GM13976 (cell line): ENCODE measurements around the gene RRAD.
"Not testable (repeated sequence)": the region's sequence is repeated elsewhere in the genome, so short reads cannot be mapped to it uniquely, and the experiment has no call there.

Experiments
- DNase-seq: peaks from one replicate; pipeline ENCODE4 v3.0.0; 2012; ENCODE audit warnings: low spot score
- in situ Hi-C: fragments of 300-500 bp; cut with MboI; formaldehyde crosslinking; loops from one replicate; pipeline ENCODE4 v1.12.0; 2022; ENCODE audit warnings: low sequenced_read_pairs, mixed read lengths, inconsistent platforms; ENCODE audit not compliant: unreplicated experiment
- TF ChIP-seq, protein P1 (sequence below): IDR thresholded peaks from 2 replicates; pipeline ENCODE4 v1.5.1; 2012; ENCODE audit warnings: borderline replicate concordance, mild to moderate bottlenecking; ENCODE audit not compliant: insufficient read depth; ENCODE audit errors: extremely low read depth, missing control alignments, control extremely low read depth

The RRAD gene

DNA sequence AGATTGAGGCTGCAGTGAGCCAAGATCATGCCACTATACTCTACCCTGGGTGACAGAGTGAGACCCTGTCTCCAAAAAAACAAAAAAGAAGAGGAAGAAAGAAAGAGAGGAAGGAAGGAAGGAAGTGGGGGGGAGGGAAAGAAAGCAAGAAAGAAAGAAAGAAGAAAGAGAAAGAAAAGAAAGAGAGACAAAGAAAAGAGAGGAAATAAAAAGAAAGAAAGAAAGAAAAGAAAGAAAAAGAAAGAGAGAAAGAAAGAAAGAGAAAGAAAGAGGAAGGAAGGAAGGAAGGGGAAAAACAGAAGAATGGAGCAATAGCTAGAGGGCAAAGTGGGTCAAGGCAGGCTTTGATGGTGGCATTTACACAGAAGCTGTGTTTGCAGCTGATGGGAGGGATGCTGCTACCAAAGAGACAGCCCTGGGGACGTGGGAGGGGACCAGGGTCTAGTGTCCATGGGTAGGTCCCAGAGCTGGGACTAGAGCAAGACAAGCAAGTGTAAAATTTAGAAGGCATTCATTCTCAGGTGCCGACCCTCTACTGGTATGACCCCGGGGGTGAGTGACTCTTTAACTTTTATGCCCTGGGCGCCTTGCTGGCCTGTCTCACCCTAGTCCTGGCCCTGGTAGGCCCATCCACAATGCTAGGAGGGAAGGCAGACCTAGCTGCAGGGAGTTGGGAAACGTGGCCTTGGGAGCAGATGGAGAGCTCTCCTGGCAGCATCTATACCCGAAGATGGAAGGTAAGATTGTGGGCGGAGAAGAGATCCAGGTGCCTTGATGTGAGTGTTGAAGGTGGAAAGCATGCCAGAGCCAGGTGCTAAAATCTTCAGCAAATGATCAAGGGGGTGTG is 33.7 kb upstream of the RRAD start:
- DNase-seq = no peak
- in situ Hi-C loops = loop anchor here (25.0 kb wide), 2 partner anchors 203 to 453 kb away; partner anchors contain the start of genes B3GNT9, FBXL8, HSF4 and NOL3
- TF ChIP-seq, protein P1, sequence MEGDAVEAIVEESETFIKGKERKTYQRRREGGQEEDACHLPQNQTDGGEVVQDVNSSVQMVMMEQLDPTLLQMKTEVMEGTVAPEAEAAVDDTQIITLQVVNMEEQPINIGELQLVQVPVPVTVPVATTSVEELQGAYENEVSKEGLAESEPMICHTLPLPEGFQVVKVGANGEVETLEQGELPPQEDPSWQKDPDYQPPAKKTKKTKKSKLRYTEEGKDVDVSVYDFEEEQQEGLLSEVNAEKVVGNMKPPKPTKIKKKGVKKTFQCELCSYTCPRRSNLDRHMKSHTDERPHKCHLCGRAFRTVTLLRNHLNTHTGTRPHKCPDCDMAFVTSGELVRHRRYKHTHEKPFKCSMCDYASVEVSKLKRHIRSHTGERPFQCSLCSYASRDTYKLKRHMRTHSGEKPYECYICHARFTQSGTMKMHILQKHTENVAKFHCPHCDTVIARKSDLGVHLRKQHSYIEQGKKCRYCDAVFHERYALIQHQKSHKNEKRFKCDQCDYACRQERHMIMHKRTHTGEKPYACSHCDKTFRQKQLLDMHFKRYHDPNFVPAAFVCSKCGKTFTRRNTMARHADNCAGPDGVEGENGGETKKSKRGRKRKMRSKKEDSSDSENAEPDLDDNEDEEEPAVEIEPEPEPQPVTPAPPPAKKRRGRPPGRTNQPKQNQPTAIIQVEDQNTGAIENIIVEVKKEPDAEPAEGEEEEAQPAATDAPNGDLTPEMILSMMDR = no peak

DNA sequence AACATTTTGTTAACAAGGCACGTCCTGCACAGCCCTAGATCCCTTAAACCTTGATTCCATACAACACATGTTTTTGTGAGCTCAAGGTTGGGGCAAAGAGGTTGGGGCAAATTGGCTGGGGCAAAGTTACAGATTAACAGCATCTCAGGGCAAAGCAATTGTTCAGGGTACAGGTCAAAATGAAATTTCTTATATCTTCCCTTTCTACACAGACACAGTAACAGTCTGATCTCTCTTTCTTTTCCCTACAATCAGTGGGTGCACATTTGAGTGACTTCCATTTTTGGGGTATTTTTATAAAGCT is 30.8 kb upstream of the RRAD start:
- in situ Hi-C loops = loop anchor here (25.0 kb wide), 2 partner anchors 206 to 456 kb away; partner anchors contain the start of genes B3GNT9, FBXL8, HSF4 and NOL3
- not testable (repeated sequence) for DNase-seq

DNA sequence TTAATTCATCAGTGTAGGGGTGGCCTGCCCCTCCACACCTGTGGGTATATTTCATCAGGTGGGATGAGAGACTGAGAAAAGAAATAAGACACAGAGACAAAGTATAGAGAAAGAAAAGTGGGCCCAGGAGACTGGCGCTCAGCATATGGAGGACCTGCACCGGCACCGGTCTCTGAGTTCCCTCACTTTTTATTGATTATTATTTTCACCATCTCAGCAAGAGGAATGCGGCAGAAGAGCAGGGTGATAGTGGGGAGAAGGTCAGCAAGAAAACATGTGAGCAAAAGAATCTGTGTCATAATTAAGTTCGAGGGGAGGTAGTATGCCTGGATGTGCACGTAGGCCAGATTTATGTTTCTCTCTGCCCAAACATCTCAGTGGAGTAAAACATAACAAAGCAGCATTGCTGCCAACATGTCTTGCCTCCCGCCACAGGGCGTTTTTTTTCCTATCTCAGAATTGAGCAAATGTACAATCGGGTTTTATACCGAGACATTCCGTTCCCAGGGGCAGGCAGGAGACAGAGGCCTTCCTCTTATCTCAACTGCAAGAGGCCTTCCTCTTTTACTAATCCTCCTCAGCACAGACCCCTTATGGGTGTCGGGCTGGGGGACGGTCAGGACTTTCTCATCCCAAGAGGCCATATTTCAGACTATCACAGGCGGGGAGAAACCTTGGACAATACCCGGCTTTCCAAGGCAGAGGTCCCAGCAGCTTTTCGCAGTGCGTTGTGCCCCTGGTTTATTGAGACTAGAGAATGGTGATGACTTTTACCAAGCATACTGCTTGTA is 30.2 kb upstream of the RRAD start:
- DNase-seq = not testable (repeated sequence)
- in situ Hi-C loops = loop anchor here (25.0 kb wide), 2 partner anchors 207 to 457 kb away; partner anchors contain the start of genes B3GNT9, FBXL8, HSF4 and NOL3

DNA sequence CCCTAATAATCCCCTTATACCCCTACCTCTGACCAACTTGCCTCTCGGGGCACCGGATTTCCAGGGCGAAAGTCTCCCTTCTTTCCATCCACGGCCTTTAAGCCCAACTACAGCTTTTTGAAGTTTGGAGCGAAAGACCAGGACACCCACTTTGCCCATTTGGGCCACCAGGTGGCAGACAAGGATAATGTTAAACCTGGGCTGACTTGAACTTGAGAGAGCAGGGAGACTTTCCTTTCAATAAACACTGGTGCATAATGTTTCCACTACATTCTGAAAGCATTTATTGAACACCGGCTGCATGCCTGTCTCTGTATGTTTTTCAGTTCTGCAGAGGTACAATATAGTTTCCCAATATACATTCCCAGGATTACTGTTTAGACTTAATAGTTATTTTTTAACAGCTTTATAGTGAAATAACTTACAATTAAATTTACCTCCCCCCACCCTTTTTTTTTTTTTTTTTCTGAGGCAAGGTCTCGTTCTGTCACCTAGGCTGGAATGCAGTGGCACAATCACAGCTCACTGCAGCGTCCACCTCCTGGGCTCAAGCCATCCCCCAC is 28.8 kb upstream of the RRAD start:
- in situ Hi-C loops = loop anchor here (25.0 kb wide), 2 partner anchors 208 to 458 kb away; partner anchors contain the start of genes B3GNT9, FBXL8, HSF4 and NOL3
- DNase-seq = peak; percentile 76
- TF ChIP-seq, protein P1 = peak; percentile 87

DNA sequence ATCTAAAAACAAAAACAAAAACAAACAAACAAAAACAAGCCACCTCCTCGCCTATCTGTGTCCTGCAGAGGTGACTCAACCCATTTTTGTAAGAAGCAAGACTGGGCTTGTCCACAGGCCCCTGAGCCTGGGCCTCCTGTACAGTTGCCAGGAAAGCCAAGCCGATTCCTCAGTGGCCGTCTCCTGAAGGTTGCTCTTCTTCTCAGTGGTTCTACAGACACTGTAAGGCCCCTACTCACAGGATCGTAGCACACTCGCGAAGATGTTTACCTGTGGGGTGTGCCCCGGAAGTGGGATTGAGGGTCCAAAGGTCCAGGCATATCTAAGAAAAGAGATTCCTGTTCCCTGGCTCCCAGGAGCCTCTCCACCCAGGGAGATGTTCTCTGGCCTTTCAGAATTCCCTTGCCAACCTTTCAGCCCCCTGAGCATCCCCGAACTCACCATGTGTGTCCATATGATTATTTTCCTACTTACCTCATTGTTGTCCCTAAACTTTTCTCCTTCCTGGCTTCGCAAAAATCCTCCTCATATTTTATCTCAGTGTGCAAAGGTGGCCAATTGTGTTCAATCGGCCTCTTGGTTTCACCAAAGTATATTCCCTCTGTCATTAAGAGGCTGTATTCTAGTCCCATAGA is 28.2 kb upstream of the RRAD start:
- in situ Hi-C loops = loop anchor here (25.0 kb wide), 2 partner anchors 209 to 459 kb away; partner anchors contain the start of genes B3GNT9, FBXL8, HSF4 and NOL3
- TF ChIP-seq, protein P1 = no peak
- no peak for DNase-seq

DNA sequence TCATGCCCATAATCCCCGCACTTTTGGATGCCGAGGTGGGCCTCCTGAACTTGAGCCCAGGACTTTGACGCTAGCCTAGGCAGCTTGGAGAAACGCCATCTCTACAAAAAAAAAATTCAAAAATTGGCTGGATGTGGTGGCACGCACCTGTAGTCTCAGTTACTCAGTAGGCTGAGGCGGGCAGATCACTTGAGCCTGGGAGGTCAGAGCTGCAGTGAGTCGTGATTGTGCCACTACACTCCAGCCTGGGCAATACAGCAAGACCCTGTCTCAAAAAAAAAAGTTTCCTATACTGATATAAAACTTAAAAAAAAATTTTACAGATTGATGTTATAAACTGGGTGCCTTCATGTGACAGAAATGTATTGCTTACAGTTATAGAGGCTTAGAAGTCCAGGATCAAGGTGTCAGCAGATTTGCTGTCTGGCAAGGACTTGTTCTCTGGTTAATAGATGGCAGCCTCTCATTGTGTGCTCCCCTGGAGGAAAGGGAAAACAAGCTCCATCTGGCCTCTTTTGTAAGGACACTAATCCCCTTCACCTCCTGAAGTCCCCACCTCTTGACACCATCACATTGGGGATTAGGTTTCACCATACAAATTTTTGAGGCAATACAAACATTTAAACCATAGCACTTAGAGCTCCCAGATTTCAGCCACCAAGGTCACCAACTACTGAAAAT is 27.2 kb upstream of the RRAD start:
- in situ Hi-C loops = loop anchor here (25.0 kb wide), 2 partner anchors 210 to 460 kb away; partner anchors contain the start of genes B3GNT9, FBXL8, HSF4 and NOL3
- TF ChIP-seq, protein P1 = no peak
- DNase-seq = no peak
